OCI-LY7 (cell line): Measurements from ENCODE around the gene PACS1.

Source experiments
- EZH2phosphoT487 ChIP-seq: fragments of 200-600 bp; sonication (generic); IDR thresholded peaks from 2 replicates; pipeline ENCODE4 v1.6.1; 2018; ENCODE audit warnings: low read depth, borderline replicate concordance, mild to moderate bottlenecking, mixed run types, antibody characterized with exemption, low read length, moderate library complexity, mixed read lengths
- TF ChIP-seq, protein P1 (sequence below): fragments of 200-600 bp; sonication (generic); conservative IDR thresholded peaks from 2 replicates; pipeline ENCODE4 v1.5.1; 2014; ENCODE audit warnings: mild to moderate bottlenecking, antibody characterized with exemption, low read length, moderate library complexity, mixed read lengths

- TF ChIP-seq, protein P1, sequence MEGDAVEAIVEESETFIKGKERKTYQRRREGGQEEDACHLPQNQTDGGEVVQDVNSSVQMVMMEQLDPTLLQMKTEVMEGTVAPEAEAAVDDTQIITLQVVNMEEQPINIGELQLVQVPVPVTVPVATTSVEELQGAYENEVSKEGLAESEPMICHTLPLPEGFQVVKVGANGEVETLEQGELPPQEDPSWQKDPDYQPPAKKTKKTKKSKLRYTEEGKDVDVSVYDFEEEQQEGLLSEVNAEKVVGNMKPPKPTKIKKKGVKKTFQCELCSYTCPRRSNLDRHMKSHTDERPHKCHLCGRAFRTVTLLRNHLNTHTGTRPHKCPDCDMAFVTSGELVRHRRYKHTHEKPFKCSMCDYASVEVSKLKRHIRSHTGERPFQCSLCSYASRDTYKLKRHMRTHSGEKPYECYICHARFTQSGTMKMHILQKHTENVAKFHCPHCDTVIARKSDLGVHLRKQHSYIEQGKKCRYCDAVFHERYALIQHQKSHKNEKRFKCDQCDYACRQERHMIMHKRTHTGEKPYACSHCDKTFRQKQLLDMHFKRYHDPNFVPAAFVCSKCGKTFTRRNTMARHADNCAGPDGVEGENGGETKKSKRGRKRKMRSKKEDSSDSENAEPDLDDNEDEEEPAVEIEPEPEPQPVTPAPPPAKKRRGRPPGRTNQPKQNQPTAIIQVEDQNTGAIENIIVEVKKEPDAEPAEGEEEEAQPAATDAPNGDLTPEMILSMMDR, result no peak
- no peak for TF ChIP-seq EZH2phosphoT487
These were observed 120.7 kb downstream of the PACS1 start for GRCh38 chr11:66190786-66191185.
